Ishikawa (cell line): ENCODE data around the gene ATF1.

Experiments
- CEBPB ChIP-seq: IDR thresholded peaks from 2 replicates; pipeline ENCODE4 v1.6.1; 2012
- CREB1 ChIP-seq: IDR thresholded peaks from 2 replicates; pipeline ENCODE4 v1.6.1; 2012; ENCODE audit warnings: low read depth
- EGR1 ChIP-seq: IDR thresholded peaks from 2 replicates; pipeline ENCODE4 v1.6.1; 2012
- EP300 ChIP-seq: IDR thresholded peaks from 2 replicates; pipeline ENCODE4 v1.6.1; 2012; ENCODE audit warnings: borderline replicate concordance
- FOXM1 ChIP-seq: IDR thresholded peaks from 2 replicates; pipeline ENCODE4 v1.6.1; 2012; ENCODE audit warnings: low read depth, borderline replicate concordance
- NFIC ChIP-seq: IDR thresholded peaks from 2 replicates; pipeline ENCODE4 v1.6.1; 2012
- RAD21 ChIP-seq: IDR thresholded peaks from 2 replicates; pipeline ENCODE4 v1.6.1; 2012; ENCODE audit warnings: low read depth
- TAF1 ChIP-seq: IDR thresholded peaks from 2 replicates; pipeline ENCODE4 v1.6.1; 2012; ENCODE audit warnings: low read depth, mild to moderate bottlenecking
- TCF12 ChIP-seq: IDR thresholded peaks from 2 replicates; pipeline ENCODE4 v1.6.1; 2012; ENCODE audit warnings: low read depth
- TEAD4 ChIP-seq: IDR thresholded peaks from 2 replicates; pipeline ENCODE4 v1.6.1; 2012
- YY1 ChIP-seq: IDR thresholded peaks from 2 replicates; pipeline ENCODE4 v1.6.1; 2012; ENCODE audit warnings: low read depth
- ZBTB7A ChIP-seq: IDR thresholded peaks from 2 replicates; pipeline ENCODE4 v1.6.1; 2012; ENCODE audit warnings: low read depth
- TF ChIP-seq, protein P1 (sequence below): IDR thresholded peaks from 2 replicates; pipeline ENCODE4 v1.6.1; 2012; ENCODE audit warnings: low read depth, mild to moderate bottlenecking
- TF ChIP-seq, protein P2 (sequence below): IDR thresholded peaks from 2 replicates; pipeline ENCODE4 v1.6.1; 2012
- TF ChIP-seq, protein P3 (sequence below): IDR thresholded peaks from 2 replicates; pipeline ENCODE4 v1.6.1; 2012

Gene ATF1

DNA sequence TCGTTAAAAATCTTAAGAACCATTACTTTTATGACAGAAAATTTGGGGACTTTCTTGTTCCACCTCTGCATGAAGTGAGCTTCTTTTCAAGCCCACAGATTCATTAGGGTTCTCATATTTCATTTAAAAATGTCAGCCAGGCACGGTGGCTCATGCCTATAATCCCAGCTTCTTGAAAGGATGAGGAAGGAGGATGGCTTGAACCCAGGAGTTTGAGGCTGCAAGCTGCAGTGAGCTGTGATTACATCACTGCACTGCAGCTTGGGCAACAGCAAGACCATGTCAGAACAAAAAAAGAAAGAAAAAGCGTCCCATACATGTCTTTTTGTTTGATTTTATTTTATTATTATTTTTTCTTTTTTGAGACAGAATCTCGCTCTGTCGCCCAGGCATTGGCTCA lies 43.4 kb upstream of the ATF1 start:
- TF ChIP-seq, protein P1, sequence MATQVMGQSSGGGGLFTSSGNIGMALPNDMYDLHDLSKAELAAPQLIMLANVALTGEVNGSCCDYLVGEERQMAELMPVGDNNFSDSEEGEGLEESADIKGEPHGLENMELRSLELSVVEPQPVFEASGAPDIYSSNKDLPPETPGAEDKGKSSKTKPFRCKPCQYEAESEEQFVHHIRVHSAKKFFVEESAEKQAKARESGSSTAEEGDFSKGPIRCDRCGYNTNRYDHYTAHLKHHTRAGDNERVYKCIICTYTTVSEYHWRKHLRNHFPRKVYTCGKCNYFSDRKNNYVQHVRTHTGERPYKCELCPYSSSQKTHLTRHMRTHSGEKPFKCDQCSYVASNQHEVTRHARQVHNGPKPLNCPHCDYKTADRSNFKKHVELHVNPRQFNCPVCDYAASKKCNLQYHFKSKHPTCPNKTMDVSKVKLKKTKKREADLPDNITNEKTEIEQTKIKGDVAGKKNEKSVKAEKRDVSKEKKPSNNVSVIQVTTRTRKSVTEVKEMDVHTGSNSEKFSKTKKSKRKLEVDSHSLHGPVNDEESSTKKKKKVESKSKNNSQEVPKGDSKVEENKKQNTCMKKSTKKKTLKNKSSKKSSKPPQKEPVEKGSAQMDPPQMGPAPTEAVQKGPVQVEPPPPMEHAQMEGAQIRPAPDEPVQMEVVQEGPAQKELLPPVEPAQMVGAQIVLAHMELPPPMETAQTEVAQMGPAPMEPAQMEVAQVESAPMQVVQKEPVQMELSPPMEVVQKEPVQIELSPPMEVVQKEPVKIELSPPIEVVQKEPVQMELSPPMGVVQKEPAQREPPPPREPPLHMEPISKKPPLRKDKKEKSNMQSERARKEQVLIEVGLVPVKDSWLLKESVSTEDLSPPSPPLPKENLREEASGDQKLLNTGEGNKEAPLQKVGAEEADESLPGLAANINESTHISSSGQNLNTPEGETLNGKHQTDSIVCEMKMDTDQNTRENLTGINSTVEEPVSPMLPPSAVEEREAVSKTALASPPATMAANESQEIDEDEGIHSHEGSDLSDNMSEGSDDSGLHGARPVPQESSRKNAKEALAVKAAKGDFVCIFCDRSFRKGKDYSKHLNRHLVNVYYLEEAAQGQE: no peak
- TF ChIP-seq, protein P2, sequence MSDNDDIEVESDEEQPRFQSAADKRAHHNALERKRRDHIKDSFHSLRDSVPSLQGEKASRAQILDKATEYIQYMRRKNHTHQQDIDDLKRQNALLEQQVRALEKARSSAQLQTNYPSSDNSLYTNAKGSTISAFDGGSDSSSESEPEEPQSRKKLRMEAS: no peak
- no peak for TF ChIP-seq TEAD4
- no peak for TF ChIP-seq TAF1
- TF ChIP-seq EP300: no peak
- TF ChIP-seq CEBPB: no peak
- TF ChIP-seq YY1: no peak
- TF ChIP-seq FOXM1: no peak
- TF ChIP-seq NFIC: no peak
- TF ChIP-seq RAD21: no peak
- TF ChIP-seq, protein P3, sequence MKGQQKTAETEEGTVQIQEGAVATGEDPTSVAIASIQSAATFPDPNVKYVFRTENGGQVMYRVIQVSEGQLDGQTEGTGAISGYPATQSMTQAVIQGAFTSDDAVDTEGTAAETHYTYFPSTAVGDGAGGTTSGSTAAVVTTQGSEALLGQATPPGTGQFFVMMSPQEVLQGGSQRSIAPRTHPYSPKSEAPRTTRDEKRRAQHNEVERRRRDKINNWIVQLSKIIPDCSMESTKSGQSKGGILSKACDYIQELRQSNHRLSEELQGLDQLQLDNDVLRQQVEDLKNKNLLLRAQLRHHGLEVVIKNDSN: no peak
- no peak for TF ChIP-seq TCF12
- no peak for TF ChIP-seq EGR1
- no peak for TF ChIP-seq ZBTB7A
- TF ChIP-seq CREB1: no peak

DNA sequence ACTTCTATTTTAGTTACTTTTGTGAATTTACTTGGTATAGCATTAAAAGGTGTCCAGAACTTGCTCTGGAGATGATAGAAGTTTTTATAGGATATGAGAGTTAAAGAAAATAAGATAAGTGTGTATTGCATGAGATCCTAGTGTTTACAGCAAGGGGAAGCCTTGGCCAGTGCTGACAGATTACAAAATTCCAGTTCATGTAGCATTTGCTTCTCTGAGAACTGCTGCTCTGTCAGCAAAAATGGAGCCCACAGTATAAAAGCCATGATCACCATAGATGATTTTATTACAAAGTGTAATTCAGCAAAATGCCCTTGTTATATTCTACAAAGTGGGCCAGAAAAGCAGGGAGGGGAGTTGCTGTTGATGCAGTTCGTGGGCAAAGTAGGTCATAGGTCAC lies 40.0 kb upstream of the ATF1 start:
- no peak for TF ChIP-seq RAD21
- no peak for TF ChIP-seq TEAD4
- no peak for TF ChIP-seq TCF12
- TF ChIP-seq CREB1: no peak
- no peak for TF ChIP-seq YY1
- TF ChIP-seq TAF1: no peak
- no peak for TF ChIP-seq ZBTB7A
- TF ChIP-seq, protein P1: no peak
- TF ChIP-seq EGR1: no peak
- TF ChIP-seq, protein P2: no peak
- no peak for TF ChIP-seq NFIC
- no peak for TF ChIP-seq EP300
- no peak for TF ChIP-seq CEBPB

DNA sequence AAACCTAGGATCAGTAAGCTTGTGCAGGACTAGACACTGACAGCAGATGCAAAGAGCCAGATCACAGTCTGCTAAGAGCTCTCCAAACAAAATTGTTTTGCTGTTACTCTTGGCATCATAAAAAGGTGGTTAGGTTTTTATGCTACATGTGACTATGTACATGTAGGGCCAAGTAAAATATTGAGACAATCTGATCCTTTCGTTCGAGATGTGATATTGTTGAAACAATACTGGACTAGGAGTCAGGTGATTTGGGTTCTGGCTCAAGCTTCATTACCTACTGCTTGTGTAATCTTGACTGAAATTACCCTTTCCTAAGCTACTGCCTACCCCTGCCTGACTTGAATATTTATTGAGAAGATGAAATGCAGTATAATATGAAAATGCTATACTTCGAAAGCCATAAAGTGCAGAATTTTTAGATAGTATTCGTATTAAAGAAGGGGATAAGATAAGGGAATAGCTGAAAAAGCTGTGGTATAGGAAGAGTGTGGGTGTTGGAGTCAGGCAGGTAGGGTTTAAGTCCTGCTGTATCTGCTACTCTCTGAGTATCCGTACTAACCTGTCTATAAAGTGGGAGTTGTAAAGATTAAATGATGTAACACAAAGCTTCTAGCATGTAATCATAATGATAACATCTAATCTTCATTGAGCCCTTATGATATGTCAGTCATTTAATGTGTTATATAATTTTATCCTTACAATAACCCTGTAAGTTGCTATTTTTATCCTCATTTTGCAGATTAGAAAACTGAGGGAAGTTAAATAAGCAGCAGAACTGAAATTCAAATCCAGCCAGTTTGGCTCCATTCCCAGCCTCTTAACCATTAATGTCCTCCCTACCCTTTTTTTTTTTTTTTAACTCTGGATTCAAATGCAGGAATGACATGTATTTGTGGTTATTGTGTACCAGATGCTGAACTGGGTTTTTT lies 38.6 kb upstream of the ATF1 start:
- TF ChIP-seq, protein P1: no peak
- no peak for TF ChIP-seq EP300
- no peak for TF ChIP-seq NFIC
- TF ChIP-seq, protein P3: no peak
- TF ChIP-seq, protein P2: no peak
- TF ChIP-seq ZBTB7A: no peak
- TF ChIP-seq TCF12: no peak
- no peak for TF ChIP-seq TAF1
- TF ChIP-seq CEBPB: no peak
- TF ChIP-seq YY1: no peak
- no peak for TF ChIP-seq CREB1

DNA sequence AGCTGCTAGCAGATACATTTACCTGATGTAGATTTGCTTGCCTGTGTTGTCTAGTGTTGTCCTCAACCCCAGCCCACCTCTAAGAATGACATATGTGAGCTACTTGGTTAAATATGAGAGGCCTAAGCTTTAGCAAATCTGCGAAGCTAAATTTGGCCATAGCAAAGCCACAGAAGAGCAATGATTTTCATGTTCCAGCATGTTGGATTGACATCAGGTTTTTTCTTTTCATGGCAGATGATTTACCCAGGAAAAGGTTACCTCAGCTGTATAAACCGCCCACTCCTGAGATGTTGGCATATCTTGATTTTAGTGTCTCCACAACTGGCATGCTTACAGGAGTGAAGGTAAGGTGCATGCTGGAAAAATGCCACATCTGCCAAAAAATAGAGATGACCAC lies 36.4 kb upstream of the ATF1 start:
- no peak for TF ChIP-seq CREB1
- TF ChIP-seq, protein P3: no peak
- TF ChIP-seq TCF12: no peak
- no peak for TF ChIP-seq EP300
- TF ChIP-seq ZBTB7A: no peak
- TF ChIP-seq, protein P2: no peak
